GDM1 (cell line): ENCODE measurements around the gene RAI1.

Source experiments
- DNase-seq: peaks from one replicate; lab custom pipeline; 2025; lab: John Stamatoyannopoulos, UW

The RAI1 gene

GRCh38 chr17:17679748-17680147, 1.5 kb upstream of the RAI1 start:
- no peak for DNase-seq

DNA sequence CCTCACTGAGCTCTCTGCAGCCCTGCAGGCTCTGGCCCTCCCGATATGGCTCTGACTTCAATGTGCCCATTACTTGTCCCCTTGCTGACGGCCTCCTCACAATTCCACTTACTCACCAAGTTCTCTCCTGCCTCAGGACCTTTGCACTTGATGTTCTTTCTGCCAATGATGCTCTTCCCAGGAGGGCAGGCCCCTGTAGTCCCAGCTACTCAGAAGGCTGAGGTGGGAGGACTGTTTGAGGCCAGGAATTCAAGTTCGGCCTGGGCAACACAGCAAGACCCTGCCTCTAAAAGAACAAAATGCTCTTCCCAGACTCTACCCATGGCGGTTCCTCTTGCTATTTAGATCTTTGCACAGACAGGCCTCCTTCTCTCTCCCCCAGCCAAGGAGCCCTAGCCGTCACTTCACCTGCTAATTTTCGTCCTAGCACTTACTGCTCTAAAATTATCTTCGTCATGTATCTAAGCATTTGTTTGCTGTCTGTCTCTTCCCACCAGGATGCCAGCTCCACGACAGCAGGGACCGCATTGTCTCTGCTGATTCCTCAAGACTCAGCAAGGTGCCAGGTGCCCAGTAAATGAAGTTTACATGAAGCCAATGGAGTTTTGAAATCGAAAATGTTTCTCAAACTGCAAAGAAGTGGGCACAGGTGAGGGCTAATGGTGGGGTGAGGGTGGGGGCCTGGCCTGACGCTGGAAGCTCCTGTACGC, 626 bp upstream of the RAI1 start:
- DNase-seq, result no peak

DNA sequence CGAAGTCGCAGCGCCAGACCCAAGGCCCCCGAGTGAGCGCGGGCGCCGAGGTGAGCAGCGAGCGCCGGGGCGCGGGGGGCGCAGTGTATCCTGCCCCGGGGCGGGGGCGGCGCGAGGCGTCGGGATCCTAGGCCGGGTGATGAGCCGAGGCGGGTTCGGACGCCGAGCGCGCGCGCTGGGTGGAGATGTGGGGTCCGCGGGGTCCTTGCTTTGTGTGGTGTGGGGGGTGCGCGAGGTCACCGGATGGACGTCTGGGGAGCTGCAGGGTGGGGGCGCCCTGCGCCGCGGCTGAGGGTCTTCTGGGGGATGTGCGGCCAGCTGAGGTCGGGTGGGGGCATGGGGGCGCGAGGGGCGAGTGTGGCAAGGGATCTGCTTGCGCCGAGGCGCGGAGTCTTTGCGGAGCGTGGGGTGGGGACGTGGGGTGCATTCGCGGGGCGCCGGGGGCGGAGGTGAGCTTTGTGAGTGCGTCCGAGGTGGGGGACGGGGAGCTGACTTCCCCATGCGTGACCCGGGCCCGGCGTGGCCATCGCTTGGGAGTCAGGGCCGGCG, 560 bp downstream of the RAI1 start:
- no peak for DNase-seq

- peak; percentile 28 for DNase-seq
These were observed 1.1 kb downstream of the RAI1 start for GRCh38 chr17:17682293-17682736.

- DNase-seq, result peak; percentile 34
These were observed 1.8 kb downstream of the RAI1 start for GRCh38 chr17:17682737-17683680.

DNA sequence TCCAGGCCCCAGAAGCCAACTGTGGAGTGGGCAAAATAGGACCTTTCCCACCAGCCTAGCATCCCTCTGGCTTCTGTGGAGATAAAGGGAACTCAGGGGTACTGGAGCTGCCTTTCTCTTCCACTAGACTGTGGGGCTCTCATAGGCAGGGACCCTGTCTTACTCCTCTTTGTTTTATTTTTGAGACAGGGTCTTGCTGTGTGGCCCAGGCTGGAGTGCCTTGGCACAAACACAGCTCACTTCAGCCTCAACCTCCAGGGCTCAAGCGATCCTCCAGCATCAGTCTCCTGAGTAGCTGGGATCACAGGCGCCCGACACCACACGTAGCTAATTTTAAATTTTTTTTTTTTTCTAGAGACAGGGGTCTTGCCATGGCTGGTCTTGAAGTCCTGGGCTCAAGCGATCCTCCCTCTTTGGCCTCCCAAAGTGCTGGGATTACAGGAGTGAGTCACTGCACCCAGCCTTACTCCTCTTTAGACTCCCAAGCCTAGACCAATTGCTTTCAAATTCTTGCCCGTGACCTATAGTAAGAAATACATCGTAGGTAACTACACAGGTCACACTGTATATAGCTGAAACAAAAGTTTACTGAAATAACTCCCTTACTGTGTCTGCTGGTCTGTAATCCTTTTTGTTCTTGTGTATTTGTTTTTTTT, 2.6 kb downstream of the RAI1 start:
- DNase-seq, result no peak

GRCh38 chr17:17684906-17685774, 3.9 kb downstream of the RAI1 start:
- DNase-seq, result no peak

DNA sequence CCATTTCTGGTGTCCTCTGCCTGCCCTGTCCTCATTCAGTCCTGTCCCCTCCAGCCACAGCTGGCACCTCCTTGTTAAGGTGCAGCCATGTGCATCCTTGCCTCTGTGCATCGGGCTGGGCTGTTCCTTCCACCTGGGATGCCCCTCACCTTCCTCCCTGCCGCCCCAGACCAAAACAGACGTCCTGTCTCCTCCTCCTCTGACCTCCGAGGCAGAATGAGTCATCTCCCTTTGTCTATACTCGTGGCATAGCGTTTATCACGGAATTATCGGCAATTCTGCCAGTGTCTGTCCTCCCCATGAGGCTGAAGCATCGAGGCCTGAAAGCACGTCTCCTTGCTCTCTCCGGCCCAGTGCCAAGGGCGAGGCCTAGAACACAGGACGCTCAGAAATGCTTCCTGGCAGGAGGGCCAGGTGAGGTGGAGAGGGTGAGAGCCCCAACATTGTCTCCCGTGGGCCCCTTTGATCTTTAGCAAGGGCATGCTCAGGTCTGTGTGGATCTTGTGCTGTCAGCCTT, 4.6 kb downstream of the RAI1 start:
- no peak for DNase-seq

DNA sequence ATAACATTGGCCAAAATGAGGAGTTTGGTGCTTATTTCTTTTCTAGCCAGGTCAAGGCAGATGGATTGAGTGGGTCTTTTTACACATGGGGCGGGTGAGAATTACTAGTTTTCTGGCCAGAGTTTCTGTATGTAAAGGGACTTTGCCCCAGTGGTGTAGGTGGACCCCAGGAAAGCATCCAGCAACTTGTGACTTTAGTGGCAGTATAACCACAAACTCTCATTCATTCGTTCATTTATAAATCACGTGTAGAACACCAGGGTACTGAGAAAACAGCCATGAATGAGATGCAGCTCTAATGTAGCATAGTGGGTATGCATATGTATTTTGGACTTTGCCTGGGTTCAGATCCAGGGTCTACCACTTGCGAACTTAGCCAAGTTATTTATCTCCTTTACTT, 8.1 kb downstream of the RAI1 start:
- no peak for DNase-seq

DNA sequence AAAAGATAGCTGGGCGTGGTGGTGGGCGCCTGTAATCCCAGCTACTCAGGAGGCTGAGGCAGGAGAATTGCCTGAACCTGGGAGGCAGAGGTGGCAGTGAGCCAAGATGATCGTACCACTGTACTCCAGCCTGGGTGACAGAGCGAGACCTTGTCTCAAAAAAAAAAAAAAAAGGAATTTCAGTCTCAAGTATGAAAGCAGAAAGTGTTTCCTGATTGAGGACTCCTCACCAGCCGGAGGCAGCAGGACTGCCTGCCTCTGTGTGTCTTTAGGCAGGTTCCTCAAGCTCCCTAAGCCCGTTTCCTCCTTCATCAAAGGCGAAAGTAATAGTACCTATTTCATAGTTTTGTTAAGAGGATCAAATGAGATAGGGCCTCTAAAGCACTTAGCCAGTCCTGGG, 9.0 kb downstream of the RAI1 start:
- DNase-seq, result peak; percentile 11

DNA sequence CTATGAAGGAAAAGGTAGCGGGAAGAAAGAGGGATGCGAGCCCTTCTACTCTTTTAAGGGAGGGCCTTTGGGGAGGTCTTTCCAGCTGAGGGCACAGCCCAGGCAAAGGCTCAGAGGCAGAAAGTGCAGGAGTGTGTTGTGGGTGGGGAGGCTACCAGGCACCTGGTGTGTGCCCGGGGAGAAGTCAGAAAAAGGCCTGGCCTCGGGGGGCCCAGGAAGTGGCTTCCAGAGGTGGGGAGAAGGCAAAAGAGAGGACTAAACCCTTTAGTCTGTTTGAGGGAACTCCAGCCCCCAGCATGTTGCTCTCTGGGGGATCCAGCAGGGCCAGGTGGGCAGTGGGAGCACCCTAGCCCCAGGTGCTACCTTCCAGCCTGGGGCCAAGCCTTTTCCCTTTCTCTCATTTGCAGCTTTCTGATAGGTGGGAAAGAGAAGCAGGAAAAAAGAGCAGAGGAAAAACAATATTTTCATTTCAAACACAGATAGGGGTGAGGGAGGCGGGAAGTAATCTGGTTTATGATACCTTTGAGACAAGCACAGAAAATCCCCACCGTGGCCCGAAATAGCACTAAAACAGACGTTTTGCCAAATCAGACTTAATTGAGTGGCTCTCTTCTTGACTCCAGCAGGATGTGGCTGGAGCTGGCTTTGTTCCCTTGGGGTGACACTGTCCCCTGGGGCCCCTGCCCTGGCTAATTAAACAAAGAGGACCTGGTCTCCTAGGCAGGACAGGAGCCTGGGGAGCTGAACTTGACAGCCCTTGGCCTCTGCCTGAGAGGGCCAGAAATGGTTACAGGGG, 10.4 kb downstream of the RAI1 start:
- no peak for DNase-seq

GRCh38 chr17:17692353-17693252, 11.3 kb downstream of the RAI1 start:
- no peak for DNase-seq

- DNase-seq, result peak; percentile 10
These were observed 12.3 kb downstream of the RAI1 start for GRCh38 chr17:17693253-17694168.

DNA sequence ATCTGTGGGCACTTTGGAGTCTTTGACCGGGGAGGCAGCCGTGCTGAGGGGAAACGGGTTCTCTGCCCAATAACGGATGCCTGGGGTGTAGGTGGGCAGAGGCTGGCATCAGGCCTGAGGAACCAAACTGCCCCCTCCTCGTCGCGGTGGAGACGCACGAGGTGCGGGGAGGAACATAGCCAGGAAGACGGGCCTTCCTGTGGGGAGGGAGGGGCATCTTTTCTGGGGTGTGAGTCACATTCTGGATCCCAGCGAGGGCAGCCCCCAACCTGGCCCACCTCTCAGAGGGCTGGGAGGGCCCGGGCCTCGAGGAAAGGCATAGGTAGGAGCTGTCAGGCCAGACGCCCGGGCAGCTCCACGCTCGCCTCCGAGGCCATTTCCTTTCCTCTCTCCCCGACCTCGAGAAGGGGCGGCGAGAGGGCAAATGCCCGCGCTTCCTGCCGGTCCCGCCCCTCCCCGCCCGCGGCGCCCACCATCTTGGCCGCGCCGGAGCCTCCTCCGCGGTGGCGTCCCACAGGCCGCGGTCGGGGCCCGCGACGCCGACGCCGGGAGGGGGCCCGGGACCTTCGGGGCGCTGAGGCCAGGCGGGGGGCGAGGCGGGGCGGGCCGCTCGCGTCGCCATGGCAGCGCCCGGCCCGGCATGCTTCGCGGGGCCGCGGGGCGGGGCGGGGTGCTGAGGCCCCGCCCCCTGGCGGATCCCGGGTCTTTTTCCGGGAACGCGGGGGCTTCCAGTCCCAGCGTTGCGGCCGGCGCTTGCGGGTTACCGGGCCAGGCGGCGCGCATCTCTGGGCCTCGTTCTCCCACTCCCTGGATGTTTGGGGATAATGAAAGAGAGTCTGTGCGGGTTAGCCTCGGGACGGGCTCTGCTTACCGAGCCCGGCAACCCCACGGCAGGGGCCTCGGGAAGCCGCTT, 13.2 kb downstream of the RAI1 start:
- peak; percentile 76 for DNase-seq

- DNase-seq, result no peak
These were observed 14.8 kb downstream of the RAI1 start for GRCh38 chr17:17696085-17696484.

- DNase-seq, result no peak
These were observed 15.8 kb downstream of the RAI1 start for GRCh38 chr17:17696882-17697633.
